GM21447 (cell line): Measurements from ENCODE around the gene COL25A1.

Experiments
- ATAC-seq: cut with Tn5 transposase; IDR thresholded peaks from one replicate; pipeline ENCODE4 v1.9.1; 2021; ENCODE audit not compliant: unreplicated experiment

The COL25A1 gene

DNA sequence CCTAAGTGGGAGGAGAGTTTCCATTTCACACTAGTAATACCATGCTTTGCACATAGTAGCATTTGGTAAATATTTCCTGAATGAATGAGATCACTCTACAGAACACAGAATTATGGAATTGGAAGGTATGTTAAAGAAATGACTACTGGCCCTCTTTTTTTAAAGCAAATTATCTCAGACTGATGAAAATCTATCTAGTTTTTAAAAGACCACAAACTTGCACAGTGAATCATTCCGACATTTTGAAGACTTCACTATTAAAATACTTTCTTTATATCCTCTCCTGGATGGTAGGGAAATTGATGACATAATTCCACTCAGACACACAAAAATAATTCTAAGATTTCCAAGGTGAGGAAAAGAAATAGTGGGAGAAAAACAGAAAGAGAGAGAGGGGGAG is 471.2 kb downstream of the COL25A1 start:
- ATAC-seq, result no peak

DNA sequence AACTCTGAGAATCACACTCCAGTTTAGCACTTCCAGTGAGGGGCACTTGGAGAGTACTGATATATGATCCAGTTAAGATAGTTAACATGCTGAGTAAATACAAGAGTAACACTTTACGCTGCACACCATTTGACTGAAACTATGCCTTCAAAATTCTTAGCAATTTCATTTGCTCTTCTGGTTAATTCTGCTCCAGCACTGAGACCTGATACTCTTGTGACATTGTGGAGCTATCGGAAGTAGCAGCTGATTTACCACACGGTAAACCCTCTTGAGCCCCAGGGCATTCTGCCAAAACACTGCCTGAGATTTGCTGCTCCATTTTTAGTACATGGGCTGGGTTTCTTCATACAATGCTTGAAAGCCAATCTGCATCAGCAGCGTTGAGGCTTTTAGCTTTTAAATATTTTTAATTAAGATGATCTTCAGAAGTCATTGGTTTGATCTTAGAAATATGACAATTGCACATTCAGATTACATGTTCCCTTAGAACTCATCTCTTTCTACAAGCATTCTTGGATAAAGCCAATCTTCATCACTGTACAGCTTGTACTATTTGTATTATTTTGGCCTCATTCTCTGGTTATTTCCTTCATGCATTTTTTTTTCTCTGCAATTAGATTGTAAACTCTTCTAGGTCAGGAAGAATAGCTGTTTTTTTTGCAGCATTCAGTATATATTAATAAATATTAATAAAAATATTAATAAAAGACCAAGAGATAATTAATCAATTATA is 471.8 kb downstream of the COL25A1 start:
- ATAC-seq, result peak; percentile 59

DNA sequence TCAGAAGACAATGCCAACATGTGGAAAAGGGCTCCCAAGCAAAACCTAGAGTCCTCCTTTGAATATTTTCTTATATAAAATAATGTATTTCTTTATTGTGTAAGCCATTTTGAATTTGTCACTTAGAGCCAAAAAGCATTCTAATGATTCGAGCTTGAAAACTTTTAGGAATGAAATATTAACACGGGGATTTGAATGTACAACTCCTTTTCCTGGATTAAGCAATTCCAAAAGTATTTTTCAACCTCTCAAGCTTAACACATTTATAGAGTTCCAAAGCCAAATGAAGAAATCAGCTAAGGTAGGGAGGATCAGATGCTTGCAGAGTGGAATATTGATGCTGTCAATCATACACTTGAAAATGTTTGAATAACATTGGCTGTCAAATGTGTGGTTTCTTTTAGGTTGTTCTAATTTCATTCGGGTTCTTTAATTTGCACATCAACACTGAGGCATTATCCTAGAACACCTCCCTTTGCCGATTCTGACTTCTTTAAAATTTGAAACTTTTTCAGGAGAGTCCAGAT is 472.4 kb downstream of the COL25A1 start:
- no peak for ATAC-seq

DNA sequence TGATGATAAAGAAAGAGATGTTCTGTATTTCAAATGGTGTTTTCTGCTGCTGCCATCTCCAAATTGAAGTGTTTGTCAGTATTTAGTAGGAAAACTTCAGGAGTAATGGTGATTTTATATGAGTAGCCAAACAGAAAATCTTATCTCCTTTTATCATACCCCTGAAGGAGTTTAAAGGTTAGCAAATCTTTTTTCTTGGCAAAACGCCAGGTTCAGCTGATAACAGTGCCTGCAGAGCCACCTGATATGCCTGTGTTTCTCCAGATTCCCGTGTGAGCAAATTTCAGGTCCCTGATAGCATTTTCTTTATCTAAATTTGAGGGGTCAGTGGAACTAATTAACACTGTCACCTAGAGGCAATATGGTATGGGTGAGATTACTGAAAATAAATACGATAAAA is 473.8 kb downstream of the COL25A1 start:
- ATAC-seq, result no peak

DNA sequence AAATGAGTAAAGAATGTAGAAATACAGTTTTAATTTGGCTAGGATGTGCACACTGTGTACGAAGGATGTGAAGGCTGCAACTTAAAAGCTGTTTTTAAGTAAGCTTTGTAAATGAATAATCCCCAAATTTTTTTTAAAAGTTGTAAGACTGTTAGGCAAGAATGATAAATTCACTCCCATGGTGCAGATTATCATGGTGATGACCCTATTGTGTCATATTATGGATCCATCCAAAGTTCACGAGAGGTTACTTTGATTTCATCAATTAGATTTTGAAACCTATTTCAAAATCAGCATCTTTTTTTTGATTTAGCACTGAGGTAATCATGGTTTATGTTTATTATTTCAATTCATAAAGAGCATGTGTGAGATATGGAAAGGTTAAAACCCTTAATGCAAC is 476.7 kb downstream of the COL25A1 start:
- ATAC-seq, result no peak

DNA sequence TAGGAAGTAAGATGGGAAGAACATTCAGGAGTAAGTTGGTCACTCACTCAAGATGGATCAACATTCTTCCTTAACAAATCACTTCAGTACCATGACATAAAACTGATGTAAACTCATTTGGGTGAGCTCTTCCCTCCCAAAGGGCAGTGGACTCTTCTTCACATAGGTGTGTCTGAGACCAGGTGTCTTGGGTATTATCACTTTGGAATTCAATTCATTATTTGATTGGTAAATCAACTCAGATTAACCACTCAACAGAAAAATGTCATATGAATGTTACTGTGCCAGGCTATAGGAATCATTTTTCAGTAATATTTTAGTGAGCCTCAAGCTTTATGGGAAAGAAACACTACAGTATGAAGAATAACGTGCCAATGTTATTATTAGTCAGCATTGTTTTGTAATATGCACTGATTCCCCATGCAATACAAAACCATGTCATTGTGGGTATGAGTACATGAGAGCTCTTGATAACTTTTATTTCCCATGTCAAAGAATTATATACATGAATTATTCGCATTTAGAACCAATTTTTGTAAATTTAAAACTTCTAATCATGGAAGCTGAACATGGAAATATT is 481.0 kb downstream of the COL25A1 start:
- ATAC-seq, result no peak

DNA sequence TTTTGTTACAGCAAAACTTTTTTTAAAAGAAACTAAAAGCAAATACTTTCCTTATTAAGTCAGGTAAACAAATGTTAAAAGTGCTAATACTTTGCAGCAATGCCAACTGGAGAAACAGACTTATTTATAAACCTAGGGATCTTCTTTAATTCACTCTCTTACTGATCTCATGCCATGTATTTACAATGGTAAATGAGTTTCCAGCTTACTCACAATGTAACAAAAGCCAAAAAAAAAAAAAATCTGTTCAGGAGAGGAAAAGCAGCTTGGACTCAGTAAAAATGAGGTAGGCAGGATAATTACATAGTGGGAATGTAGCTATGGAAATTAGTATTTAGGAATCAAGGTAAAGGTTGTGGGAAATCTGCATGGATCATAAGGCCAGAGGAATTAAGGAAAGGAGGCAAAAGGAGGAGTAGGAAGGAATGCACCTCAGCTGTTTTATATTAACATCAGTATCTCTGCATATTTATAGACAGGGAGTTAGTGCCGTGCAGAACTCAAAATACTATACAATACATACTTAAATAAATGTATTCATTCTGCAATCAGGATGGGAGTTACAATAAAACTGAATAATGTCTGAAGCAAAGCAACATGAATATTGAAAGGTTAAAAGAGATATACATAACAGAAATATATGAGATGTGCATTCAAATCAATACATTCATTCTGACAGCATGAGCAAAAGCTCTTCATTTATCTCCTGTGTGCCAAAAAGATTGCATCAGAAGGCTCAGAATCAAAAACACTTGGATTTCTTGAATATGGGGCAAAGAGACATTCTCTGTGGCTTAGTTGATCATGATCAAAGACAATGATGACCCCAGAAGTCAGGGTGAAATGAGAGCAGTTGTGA is 481.7 kb downstream of the COL25A1 start:
- no peak for ATAC-seq

DNA sequence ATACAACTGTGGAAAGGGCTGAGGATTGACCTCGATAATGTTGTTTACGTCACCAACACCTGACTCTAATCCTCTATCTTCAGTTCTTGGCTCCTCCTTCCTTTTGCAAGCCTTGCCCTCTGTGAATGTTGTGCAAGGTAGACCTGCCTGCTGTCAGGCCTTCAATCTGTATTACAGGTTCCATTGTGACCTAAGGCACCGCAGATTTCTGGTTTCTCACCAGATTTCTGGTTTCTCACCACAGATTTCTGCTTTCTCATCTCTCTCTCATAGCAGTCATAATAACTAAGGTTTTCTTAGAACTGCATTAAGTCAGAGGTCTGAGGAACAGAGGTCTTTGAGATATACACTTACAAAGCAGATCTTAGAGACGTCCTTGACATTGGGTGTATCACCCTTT is 488.1 kb downstream of the COL25A1 start:
- ATAC-seq, result no peak

DNA sequence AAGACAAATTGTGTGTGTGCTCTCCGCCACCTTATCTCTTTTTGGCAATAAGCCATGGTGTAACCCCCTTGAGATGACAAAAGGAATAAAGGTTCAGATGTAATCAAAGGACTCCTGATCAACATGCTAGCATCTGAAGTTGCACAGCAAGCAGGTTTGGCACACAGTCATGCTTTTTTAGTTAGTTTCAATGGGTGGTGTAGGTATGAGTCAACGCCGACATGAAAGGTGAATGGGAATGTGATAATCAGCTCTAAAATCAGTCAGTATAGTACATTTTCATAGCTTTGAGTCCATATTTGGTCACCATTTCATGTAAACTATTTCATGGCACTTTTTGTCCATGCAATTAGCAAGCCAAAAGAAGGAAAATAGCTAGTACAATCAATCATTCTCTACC is 489.2 kb downstream of the COL25A1 start:
- ATAC-seq, result no peak

DNA sequence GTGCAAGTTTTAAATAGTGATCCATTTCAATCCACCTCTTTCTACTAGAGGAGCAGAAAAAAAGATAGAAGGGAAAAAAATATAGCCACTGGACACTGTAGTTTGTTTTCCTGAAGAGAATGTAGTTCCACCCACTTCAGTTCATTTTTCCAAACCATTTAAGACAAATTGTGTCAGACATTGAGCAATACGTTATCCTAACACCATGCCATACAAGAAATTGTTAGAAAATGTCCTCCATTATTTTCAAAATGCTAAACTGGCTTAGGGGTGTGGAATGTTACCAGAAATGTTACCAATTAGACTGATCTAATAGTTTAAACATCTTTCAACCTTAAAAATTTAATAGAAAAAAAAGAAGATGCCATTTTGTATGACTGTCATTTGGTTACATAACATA is 491.0 kb downstream of the COL25A1 start:
- no peak for ATAC-seq

DNA sequence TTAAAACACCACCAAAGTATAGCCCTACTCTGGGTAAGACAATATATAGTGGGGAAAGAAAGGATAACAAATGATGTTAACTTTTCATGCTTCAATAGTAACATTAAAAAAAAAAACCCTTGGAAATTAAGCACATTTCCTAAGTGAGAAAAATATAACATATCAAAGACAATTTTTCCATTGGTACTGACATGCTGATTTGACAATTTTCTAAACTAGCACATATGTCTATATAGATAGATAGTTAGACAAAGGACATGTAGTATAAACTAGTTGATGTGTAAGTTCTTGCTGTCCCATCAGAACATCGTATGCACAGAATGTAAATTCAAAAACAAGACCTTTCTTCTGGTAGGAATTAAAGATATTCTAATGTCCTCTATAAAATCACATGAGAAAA is 492.4 kb downstream of the COL25A1 start:
- no peak for ATAC-seq

DNA sequence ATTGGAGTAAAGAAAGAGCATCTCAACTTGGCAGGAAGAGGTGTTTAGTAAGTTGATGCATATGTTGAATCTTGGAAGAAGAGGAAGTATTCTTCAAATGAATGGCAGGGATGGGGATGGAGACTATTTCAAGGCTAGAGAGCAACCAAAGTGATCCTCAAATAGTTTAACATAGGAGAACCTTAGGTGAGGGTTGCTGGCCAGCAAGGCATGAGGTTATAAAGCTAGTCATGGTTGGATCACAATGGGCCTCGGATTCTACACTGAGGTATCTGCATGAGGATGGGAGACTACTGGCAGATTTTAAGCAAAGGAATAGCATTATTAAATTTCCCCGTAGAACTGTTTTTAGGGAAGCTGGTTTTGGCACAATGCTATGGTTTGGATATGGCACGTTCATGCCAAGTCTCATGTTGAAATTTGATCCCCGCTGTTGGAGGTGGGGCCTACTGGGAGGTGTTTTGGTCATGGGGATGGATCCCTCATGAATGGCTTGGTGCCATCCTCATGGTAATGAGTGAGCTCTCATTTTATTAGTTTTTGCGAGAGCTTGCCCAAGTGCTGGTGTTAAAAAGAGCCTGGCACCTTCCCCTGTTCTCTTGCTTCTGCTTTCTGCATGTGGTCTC is 497.7 kb downstream of the COL25A1 start:
- no peak for ATAC-seq

DNA sequence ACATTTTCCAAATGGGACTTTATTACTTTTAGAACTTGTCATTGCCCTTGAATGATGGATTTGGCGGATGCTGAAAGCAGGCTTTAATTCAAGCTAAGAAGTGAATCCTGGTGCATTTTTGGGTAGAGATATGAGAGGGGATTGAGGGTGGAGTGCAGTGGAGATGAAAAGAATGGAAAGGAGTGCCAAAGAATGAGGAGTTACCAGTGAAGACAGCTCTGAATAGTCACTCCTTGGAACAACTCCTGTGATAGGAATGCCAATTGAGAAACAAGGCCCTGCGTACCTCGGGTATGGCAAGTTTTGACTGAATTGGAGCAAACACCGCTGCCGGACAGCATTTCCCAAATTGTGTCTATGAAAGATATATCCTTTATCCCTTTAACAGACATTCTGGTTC is 503.2 kb downstream of the COL25A1 start:
- no peak for ATAC-seq

DNA sequence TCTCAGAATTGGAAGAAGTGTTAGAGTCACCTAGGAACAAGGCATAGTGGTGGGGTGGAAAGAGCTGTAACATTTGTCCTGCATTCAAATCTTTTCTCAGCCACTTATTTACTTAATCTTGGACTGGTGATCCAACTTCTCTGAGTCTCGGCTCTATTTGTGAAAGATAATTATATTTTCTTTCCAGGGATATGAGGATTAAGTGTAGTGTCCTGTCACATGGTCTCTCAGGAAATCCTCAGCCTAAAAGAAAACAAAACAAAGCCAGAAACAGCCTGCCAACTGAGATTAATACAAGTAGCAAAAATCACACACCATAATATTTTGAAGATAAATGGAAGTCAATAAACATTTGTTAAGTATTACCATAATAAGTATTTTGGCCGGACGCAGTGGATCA is 506.3 kb downstream of the COL25A1 start:
- no peak for ATAC-seq

DNA sequence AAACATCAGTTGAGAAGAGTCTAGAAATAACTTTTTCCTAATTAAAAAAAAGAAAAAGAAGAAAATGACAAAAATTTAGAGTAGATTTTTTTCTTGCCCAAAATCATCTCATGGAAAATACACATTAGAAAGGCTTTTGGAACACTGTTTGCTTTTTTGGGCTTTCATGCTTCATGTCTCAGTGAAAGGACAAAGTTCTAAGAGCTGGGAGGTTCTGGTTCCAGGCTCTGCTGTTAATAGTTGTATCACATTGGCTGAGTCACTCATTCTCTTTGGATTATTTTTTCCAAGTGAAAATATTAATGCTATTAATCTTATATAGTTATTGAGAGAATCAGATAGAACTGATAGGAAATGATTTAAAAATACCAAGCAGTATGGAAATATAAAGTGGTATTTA is 506.7 kb downstream of the COL25A1 start:
- ATAC-seq, result no peak

DNA sequence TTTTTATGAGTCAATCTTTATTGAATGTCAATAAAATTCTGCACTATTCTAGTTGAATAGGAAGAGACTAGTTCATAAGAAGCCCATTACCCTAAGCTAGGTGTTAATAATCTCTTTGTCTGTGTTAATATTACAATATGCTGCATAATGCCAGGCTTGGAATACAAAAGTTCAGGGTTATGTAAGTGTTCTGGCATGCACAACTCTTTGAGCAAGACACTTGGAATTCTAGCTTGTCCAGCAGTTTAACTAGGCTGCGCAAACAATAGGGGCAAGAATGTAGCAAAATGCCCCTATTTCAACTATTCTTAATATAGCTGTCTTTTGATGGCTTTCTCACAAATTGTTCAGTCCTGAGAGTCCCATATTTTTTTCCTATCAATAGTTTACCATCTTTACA is 508.3 kb downstream of the COL25A1 start:
- ATAC-seq, result no peak

DNA sequence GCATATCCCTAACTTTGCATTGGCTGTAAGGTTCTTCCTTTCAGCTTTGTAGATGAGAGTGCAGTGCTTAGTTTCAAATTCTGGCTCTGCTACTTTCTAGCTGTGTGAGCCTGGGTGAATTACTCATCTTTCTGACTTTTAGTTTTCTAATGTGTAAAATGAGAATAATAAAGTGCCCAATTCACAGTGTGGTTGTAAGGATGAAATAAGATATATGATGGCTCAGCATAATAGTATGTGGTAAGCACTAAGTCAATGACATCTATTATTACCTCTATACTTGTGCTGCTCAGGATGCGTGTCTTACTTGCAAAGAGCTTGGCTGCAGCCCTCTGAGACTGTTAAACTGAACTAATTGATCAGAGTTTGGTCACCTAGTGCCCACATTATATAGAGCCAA is 509.0 kb downstream of the COL25A1 start:
- ATAC-seq, result no peak

DNA sequence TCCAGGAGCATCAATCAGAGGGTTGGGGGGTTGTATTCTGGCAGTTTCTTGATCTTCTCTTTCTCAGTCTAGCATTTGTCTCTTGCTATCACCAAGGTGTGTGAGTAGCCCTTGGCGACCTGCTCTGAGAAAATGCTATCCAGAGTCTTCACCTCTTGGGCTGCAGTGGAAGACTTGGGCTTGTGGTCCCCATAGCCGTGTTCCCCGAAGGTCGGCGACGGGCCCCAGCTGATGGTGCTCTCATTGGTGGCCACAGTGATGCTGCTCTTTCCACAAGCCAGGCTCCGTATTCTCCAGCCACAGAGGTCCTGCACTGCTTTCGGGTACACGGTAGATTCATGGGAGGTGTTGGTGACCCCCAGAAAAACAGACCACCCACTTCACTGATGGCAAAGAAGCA is 513.7 kb downstream of the COL25A1 start:
- ATAC-seq, result no peak

DNA sequence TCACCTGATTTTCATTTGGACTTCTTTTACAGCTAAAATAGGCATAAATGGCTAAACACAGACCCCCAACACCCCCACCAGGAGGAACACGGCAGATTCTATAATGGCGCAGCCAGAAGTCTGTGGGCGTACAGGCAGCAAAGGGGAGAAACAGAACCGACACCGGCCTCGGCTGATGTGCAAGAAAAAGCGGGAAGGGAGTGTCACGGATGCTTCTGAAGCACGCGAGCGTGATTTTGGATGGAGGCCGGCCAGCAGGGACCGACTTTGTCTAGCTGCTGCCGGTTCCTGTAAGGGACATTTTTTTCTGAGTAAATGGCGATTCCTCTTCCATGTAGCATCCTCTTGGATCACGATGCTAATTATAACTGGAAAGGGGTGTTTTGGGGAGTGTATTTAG is 514.7 kb downstream of the COL25A1 start:
- no peak for ATAC-seq

DNA sequence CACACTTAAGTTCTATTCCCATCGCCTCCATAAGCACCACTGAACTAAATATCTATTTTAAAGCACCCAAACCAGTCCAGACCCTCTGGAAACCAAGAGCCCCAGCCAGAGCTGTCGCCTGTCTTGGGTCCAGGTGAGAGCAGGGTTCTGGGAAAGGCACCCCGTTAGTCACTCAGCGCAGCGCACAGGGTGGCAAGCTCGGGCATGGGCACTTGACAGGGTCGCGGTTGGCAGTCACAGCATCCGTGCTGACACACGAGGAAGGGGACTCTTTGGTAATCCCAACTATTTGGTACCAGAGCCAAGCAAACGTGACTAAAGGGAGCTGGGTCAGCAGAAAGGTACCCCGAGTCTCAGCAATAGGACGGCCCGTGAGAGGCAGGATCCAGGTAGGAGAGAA is 515.4 kb downstream of the COL25A1 start:
- ATAC-seq, result no peak

DNA sequence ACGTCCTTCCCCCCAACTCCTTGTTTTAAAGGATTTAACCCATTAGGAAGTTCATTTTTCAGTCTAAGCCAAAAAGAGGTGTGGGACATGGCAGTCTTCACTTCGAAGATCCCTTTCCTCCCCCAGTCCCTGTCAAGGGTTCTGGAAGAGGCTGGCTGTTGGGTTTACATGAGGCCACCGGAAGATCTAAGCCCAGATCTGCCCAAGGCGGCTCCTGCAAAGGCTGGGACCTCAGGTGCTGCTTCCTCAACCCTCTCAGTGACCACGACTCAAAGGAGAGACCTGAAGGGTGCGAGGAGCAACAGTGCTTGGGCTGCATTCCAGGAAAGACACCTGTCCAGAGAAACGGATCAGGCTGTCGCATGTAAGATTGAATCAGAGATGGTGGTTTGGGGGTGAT is 516.1 kb downstream of the COL25A1 start:
- ATAC-seq, result no peak
